ENCODE results near the gene CFAP126.
"Not testable (repeated sequence)": the region's sequence is repeated elsewhere in the genome, so short reads cannot be mapped to it uniquely, and the experiment has no call there.

CFAP126 gene

GRCh38 chr1:161379071-161379470 lies 11.4 kb upstream of the CFAP126 start:
- DNase-seq = no peak

GRCh38 chr1:161378014-161378413 lies 10.3 kb upstream of the CFAP126 start:
- no peak for DNase-seq

GRCh38 chr1:161374373-161374772 lies 6.7 kb upstream of the CFAP126 start:
- no peak for DNase-seq

- no peak for DNase-seq
These were observed 5.8 kb upstream of the CFAP126 start for GRCh38 chr1:161373442-161373841.

- DNase-seq = no peak
These were observed 2.5 kb downstream of the CFAP126 start for GRCh38 chr1:161365207-161365606.

GRCh38 chr1:161364332-161364731 lies 3.3 kb downstream of the CFAP126 start:
- DNase-seq = no peak

- peak; percentile 14 for DNase-seq
These were observed 8.4 kb downstream of the CFAP126 start for GRCh38 chr1:161359291-161359690.

GRCh38 chr1:161357073-161357472 lies 10.6 kb downstream of the CFAP126 start:
- DNase-seq = no peak

- DNase-seq = no peak
These were observed 16.2 kb downstream of the CFAP126 start for GRCh38 chr1:161351482-161351881.

GRCh38 chr1:161350671-161351070 lies 17.0 kb downstream of the CFAP126 start:
- DNase-seq = no peak

- no peak for DNase-seq
These were observed 24.9 kb downstream of the CFAP126 start for GRCh38 chr1:161342821-161343220.

- no peak for DNase-seq
These were observed 25.5 kb downstream of the CFAP126 start for GRCh38 chr1:161342177-161342576.

- no peak for DNase-seq
These were observed 31.9 kb downstream of the CFAP126 start for GRCh38 chr1:161335796-161336195.

- no peak for DNase-seq
These were observed 34.5 kb downstream of the CFAP126 start for GRCh38 chr1:161333166-161333565.

- no peak for DNase-seq
These were observed 37.3 kb downstream of the CFAP126 start for GRCh38 chr1:161330346-161330745.

GRCh38 chr1:161324020-161324419 lies 43.7 kb downstream of the CFAP126 start:
- no peak for DNase-seq

- not testable (repeated sequence) for DNase-seq
These were observed 51.6 kb downstream of the CFAP126 start for GRCh38 chr1:161315841-161316674.

Data from KG1 (cell line).